T-helper 17 cell (primary cell): Measurements from ENCODE around the gene NOSIP. TPM values are rescaled to one million over a fixed set of nuclear protein-coding genes. Genes with fewer than 3 reads are reported as not detected.
A peak's percentile ranks its signal among the peaks of the same experiment; 100 is the strongest.

Source experiments
- ATAC-seq: fragments of 150-1000 bp; cut with Tn5 transposase; 2 replicates; pipeline ENCODE4 v1.10.0; 2021; ENCODE audit warnings: mild to moderate bottlenecking, moderate library complexity
- DNase-seq, 3 donors: peaks; one replicate each; pipeline versions ENCODE4 v3.0.0 to v3.0.0-alpha.2; 2020 to 2021
- H3K9me3 ChIP-seq: one replicate; pipeline ENCODE4 v1.7.0; 2013; ENCODE audit warnings: low read length, mild to moderate bottlenecking; ENCODE audit not compliant: control insufficient read depth, poor library complexity, severe bottlenecking
- H3K27ac Mint-ChIP-seq: one replicate; pipeline ENCODE4 v1.8.0; 2022; ENCODE audit warnings: mild to moderate bottlenecking, moderate library complexity, mixed read lengths
- H3K27me3 Mint-ChIP-seq: one replicate; pipeline ENCODE4 v1.8.0; 2022; ENCODE audit warnings: mixed read lengths
- H3K36me3 Mint-ChIP-seq: one replicate; pipeline ENCODE4 v1.8.0; 2022; ENCODE audit warnings: low read depth, mixed read lengths
- H3K4me1 Mint-ChIP-seq: one replicate; pipeline ENCODE4 v1.8.0; 2022; ENCODE audit warnings: mild to moderate bottlenecking, mixed read lengths
- H3K4me3 Mint-ChIP-seq: one replicate; pipeline ENCODE4 v1.8.0; 2022; ENCODE audit warnings: mild to moderate bottlenecking, moderate library complexity, mixed read lengths
- total RNA-seq, 4 donors: library from RNA in 2 of 4; stranded (reverse) in 2 of 4; gene quantifications; one replicate each; pipeline ENCODE4 v1.2.3 and lab custom pipeline; 2022 to 2026

The NOSIP gene
- total RNA-seq, 2 donors from 2014 or later: 161 to 195 TPM

GRCh38 chr19:49556412-49557398, 23.7 kb downstream of the NOSIP start:
- H3K36me3 Mint-ChIP-seq: peaks cover 8% of the 10 kb centered on the region
- DNase-seq (peak in 1 of 3 donors; percentile 30), ATAC-seq (no peak)
- H3K27me3 Mint-ChIP-seq: no peaks in the 10 kb centered on the region
- H3K27ac Mint-ChIP-seq: peak overlapping the region; percentile 99
- H3K9me3 ChIP-seq: no peaks in the 10 kb centered on the region
- peaks cover 56% of the 10 kb centered on the region for H3K4me1 Mint-ChIP-seq
- peak overlapping the region; percentile 86 for H3K4me3 Mint-ChIP-seq

DNA sequence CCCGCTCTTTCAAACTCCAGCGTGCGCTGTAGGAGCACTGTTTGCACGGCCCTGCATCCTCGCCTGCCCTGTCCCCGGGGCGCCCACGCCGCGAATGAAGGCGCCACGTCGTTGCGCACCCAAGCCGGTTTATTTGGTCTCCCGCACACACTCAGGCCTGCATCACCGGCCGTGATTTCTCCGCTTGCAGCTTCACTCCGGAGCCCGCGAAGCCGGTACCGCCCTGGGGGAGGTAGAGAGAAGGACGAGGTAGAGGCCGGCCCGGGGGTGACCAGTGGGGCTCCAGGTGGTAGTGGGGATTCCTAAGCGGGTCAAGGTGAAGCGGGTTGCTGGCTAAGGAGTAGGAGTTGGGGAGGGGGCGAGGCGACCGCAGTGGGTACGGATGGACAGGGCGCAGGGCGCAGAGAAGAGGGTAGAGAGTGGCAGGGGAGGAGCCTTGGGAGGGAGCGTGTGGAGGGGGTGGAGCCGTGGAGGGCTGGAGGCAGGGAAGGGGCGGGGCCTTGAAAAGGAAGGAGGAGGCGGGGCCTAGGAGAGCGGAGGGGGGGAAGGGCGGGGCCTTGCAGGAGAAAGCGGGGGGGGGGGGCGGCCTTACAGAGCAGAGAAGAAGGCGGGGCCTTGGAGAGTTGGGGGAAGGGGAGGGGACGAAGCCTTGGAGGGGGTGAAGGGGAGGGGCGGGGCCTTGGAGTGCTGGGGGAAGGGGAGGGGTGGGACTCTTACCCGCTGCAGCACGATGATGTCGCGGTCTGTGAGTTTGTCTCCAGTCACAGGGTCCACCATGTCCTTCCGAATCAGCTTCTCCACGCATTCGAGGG, 24.6 kb downstream of the NOSIP start:
- no peaks in the 10 kb centered on the region for H3K27me3 Mint-ChIP-seq
- peak overlapping the region; percentile 96 for H3K27ac Mint-ChIP-seq
- H3K9me3 ChIP-seq: no peaks in the 10 kb centered on the region
- peak overlapping the region; percentile 71 for H3K4me3 Mint-ChIP-seq
- peak; percentile 54 to 75 (median 64) for DNase-seq
- H3K4me1 Mint-ChIP-seq: peaks cover 53% of the 10 kb centered on the region
- peaks cover 8% of the 10 kb centered on the region for H3K36me3 Mint-ChIP-seq
- ATAC-seq: peak; percentile 68

GRCh38 chr19:49554701-49555181, 25.6 kb downstream of the NOSIP start:
- no peaks in the 10 kb centered on the region for H3K27me3 Mint-ChIP-seq
- peak overlapping the region; percentile 96 for H3K27ac Mint-ChIP-seq
- H3K4me3 Mint-ChIP-seq: peak overlapping the region; percentile 71
- peaks cover 43% of the 10 kb centered on the region for H3K4me1 Mint-ChIP-seq
- H3K36me3 Mint-ChIP-seq: peaks cover 6% of the 10 kb centered on the region
- DNase-seq (peak in 2 of 3 donors; percentile 29 to 41), ATAC-seq (no peak)
- no peaks in the 10 kb centered on the region for H3K9me3 ChIP-seq

DNA sequence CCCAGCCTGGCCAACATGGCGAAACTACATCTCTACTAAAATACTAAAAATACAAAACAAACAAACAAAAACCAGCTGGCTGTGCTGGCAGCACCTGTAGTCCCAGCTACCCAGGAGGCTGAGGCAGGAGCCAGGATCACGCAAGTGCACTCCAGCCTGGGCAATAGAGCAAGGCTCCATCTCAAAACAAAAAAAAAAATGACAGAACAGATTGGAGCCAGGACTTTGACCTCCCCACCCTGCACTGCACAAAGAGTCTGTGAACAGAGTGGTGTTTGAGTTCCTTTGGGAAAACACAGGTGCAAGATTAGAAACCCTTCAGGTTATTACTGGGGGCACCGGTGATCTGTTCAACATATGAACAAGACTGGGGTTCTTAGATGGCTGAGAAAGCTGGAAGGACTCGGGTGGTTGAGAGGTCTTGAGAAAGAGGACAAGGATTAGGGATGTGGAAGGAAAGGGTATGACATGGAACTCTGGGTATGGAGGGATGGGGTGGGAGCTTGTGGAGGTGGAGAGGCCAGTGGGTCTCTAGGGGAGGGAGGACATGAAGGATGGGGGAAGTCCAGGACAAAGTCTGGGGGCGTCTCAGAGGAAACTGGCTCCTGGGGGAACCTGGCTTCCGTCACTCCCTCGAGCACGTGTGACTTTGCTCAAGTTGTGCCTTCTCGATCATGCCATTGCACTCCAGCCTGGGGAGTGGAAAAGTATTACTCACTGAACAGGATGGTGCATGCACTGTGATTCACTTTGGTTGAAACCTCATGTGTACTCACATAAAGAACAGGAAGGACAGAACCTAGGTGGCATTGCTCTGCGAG, 26.7 kb downstream of the NOSIP start:
- DNase-seq (peak in 1 of 3 donors; percentile 34), ATAC-seq (peak; percentile 43)
- peaks cover 39% of the 10 kb centered on the region for H3K4me1 Mint-ChIP-seq
- H3K27me3 Mint-ChIP-seq: no peaks in the 10 kb centered on the region
- H3K4me3 Mint-ChIP-seq: peak overlapping the region; percentile 75
- no peaks in the 10 kb centered on the region for H3K9me3 ChIP-seq
- peaks cover 3% of the 10 kb centered on the region for H3K36me3 Mint-ChIP-seq
- H3K27ac Mint-ChIP-seq: peak overlapping the region; percentile 96

- H3K9me3 ChIP-seq: no peaks in the 10 kb centered on the region
- H3K4me1 Mint-ChIP-seq: peaks cover 37% of the 10 kb centered on the region
- no peaks in the 10 kb centered on the region for H3K27me3 Mint-ChIP-seq
- peak overlapping the region; percentile 88 for H3K4me3 Mint-ChIP-seq
- H3K36me3 Mint-ChIP-seq: peaks cover 3% of the 10 kb centered on the region
- peak overlapping the region; percentile 96 for H3K27ac Mint-ChIP-seq
- ATAC-seq (peak; percentile 57), DNase-seq (no peak)
Measured at GRCh38 chr19:49552749-49553148, 27.6 kb downstream of the NOSIP start.

DNA sequence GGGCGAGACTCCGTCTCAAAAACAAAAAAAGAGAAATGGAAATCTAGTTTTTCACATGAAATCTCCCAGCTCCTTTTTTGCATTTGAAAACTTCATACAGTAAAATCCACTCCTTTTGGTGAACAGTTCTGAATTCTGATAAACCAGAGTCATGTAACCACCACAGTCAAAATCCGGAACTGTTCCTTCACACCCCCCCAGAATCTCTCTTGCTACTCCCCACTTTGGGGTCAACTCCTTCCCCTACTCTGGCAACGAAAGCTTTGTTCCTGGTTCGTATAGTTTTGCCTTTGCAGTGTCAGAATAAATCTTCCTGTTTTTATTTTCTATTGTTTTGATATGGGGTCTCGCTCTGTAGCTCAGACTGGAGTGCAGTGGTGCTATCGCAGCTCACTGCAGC, 28.8 kb downstream of the NOSIP start:
- DNase-seq (no peak), ATAC-seq (no peak)
- H3K36me3 Mint-ChIP-seq: no peaks in the 10 kb centered on the region
- no peaks in the 10 kb centered on the region for H3K27me3 Mint-ChIP-seq
- H3K4me3 Mint-ChIP-seq: peak overlapping the region; percentile 67
- H3K9me3 ChIP-seq: no peaks in the 10 kb centered on the region
- H3K27ac Mint-ChIP-seq: peak overlapping the region; percentile 96
- H3K4me1 Mint-ChIP-seq: peaks cover 38% of the 10 kb centered on the region

DNA sequence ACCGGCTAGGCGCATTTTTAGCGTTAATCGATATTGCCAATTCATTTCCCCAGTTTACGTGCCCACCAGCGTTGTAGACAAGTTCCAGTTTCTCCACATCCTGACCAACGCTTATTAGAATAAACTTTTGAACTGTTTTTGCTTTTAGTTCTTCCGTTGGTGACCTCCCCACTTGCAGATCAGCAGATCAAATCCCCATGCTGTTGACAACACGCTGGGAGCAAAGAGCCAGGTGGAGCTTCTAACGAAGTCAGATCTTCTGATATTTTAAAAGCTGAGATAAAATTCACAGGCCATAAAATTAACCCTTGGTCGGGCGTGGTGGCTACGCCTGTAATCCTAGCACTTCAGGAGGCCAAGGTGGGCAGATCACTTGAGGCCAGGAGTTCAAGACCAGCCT, 31.3 kb downstream of the NOSIP start:
- DNase-seq (no peak), ATAC-seq (no peak)
- H3K9me3 ChIP-seq: no peaks in the 10 kb centered on the region
- Mint-ChIP-seq H3K27me3 (no peaks in the 10 kb centered on the region), H3K4me3 (no peak overlapping the region), H3K27ac (peak overlapping the region; percentile 82), H3K36me3 (no peaks in the 10 kb centered on the region), H3K4me1 (peaks cover 32% of the 10 kb centered on the region)

- peak overlapping the region; percentile 83 for H3K4me3 Mint-ChIP-seq
- peaks cover 21% of the 10 kb centered on the region for H3K4me1 Mint-ChIP-seq
- H3K27ac Mint-ChIP-seq: no peak overlapping the region
- DNase-seq (peak in 2 of 3 donors; percentile 32 to 62), ATAC-seq (peak; percentile 88)
- no peaks in the 10 kb centered on the region for H3K9me3 ChIP-seq
- H3K36me3 Mint-ChIP-seq: no peaks in the 10 kb centered on the region
- H3K27me3 Mint-ChIP-seq: no peaks in the 10 kb centered on the region
Measured at GRCh38 chr19:49546825-49547565, 33.4 kb downstream of the NOSIP start.

DNA sequence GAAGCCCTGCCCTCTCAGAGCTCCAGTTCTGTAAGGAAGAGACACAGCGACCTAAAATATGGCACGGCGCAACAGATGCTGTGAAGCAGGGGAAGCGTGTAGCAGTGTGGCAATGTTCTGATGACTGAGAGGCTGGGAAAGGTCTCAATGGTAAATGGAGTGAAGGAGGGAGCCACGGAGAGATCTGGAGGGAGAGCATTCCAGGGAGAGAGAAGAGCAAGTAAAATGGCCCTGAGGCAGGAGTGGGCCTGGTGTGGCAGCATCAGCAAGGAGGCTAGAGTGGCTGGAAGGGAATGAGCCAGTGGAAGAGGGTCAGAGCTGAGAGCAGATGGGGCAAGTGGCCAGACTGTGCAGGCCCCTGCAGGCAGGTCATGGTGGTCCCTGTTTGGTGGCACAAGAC, 36.2 kb downstream of the NOSIP start:
- Mint-ChIP-seq H3K27me3 (no peaks in the 10 kb centered on the region), H3K4me3 (peak overlapping the region; percentile 68), H3K27ac (no peak overlapping the region), H3K36me3 (no peaks in the 10 kb centered on the region), H3K4me1 (peaks cover 21% of the 10 kb centered on the region)
- ATAC-seq: no peak
- H3K9me3 ChIP-seq: no peaks in the 10 kb centered on the region
- no peak for DNase-seq

- no peaks in the 10 kb centered on the region for H3K9me3 ChIP-seq
- Mint-ChIP-seq H3K36me3 (no peaks in the 10 kb centered on the region), H3K4me1 (peaks cover 16% of the 10 kb centered on the region), H3K4me3 (no peak overlapping the region), H3K27me3 (no peaks in the 10 kb centered on the region), H3K27ac (peak overlapping the region; percentile 66)
- DNase-seq (no peak), ATAC-seq (no peak)
Measured at GRCh38 chr19:49543032-49543431, 37.3 kb downstream of the NOSIP start.

GRCh38 chr19:49542446-49542845, 37.9 kb downstream of the NOSIP start:
- no peaks in the 10 kb centered on the region for H3K9me3 ChIP-seq
- Mint-ChIP-seq H3K4me3 (no peak overlapping the region), H3K27me3 (no peaks in the 10 kb centered on the region), H3K27ac (peak overlapping the region; percentile 66), H3K4me1 (peaks cover 16% of the 10 kb centered on the region), H3K36me3 (no peaks in the 10 kb centered on the region)
- DNase-seq: no peak
- ATAC-seq: no peak

DNA sequence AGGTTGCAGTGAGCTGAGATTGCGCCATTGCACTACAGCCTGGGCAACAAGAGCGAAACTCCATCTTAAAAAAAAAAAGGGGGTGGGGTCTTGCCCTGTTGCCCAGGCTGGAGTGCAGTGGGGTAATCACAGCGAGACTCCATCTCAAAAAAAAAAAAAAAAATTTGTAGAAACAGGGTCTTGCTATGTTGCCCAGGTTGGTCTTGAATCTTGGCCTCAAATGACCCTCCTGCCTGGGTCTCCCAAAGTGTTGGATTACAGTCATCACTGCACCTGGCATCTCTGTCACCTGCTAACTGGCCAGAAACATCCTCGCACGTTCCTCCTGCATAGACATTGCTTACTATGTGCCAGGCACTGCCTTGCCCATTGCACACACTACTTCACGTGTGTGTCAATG, 38.4 kb downstream of the NOSIP start:
- Mint-ChIP-seq H3K36me3 (no peaks in the 10 kb centered on the region), H3K4me1 (peaks cover 13% of the 10 kb centered on the region), H3K27me3 (no peaks in the 10 kb centered on the region), H3K27ac (peak overlapping the region; percentile 66), H3K4me3 (no peak overlapping the region)
- DNase-seq (no peak), ATAC-seq (no peak)
- H3K9me3 ChIP-seq: no peaks in the 10 kb centered on the region
